Measurements from ENCODE around the gene ATP5F1C. TPM values are rescaled to one million over a fixed set of nuclear protein-coding genes. Genes with fewer than 3 reads are reported as not detected.

ATP5F1C gene
- total RNA-seq, 1 experiment from 2014 or later, result 167 TPM

DNA sequence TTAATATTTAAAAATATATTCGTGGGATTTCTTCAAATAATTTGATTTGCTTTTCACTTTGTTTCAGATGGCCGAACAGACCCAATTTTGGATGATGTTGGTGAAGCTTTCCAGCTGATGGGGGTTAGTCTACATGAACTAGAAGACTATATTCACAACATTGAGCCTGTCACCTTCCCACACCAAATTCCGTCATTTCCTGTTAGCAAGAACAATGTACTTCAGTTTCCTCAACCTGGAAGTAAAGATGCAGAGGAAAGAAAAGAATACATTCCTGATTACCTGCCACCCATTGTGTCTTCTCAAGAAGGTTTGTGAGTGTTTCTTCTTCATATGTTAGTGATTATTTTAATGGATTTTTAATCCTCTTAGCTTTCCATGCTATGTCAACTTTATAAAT lies 36.3 kb downstream of the ATP5F1C start:
- no TSS peak for BruUV-seq (replicated peaks)
- Histone ChIP-seq H3K9ac (ENCODE audit: low read length) (no peak overlapping the region), H3K79me2 (ENCODE audit: low read length) (peaks cover 14% of the 10 kb centered on the region), H3K27me3 (ENCODE audit: low read length) (no peaks in the 10 kb centered on the region), H3K4me1 (ENCODE audit: insufficient read depth, low read length) (peaks cover 8% of the 10 kb centered on the region; the same call in 1 of the 2 replicates), H3K27ac (ENCODE audit: low read length) (no peak overlapping the region), H4K20me1 (ENCODE audit: low read length) (no peaks in the 10 kb centered on the region), H3K9me2 (replicated peaks; ENCODE audit: low read length) (no peaks in the 10 kb centered on the region), H2AFZ (ENCODE audit: low read length) (no peak overlapping the region), H3K9me3 (ENCODE audit: low read length) (no peaks in the 10 kb centered on the region), H3K36me3 (ENCODE audit: low read depth, low read length) (peaks cover 7% of the 10 kb centered on the region; the same call in 1 of the 2 replicates), H3F3A (ENCODE audit: low read length, unreplicated experiment) (no peaks in the 10 kb centered on the region), H3K4me2 (ENCODE audit: low read length) (no peak overlapping the region), H3K4me3 (ENCODE audit: low read length) (no peak overlapping the region)
- ChIA-PET CTCF (no interaction called here), POLR2A (ENCODE audit: unreplicated experiment) (no interaction called here)
- intact Hi-C loops (cut with micrococcal nuclease), result no loop called here
- TF ChIP-seq EZH2 (IDR thresholded peaks at IDR 0.05; ENCODE audit: low read length, unreplicated experiment) (no peak), EZH2phosphoT487 (IDR thresholded peaks at IDR 0.05; ENCODE audit: borderline replicate concordance, low read length) (no peak)
- TF ChIP-seq, protein P1, sequence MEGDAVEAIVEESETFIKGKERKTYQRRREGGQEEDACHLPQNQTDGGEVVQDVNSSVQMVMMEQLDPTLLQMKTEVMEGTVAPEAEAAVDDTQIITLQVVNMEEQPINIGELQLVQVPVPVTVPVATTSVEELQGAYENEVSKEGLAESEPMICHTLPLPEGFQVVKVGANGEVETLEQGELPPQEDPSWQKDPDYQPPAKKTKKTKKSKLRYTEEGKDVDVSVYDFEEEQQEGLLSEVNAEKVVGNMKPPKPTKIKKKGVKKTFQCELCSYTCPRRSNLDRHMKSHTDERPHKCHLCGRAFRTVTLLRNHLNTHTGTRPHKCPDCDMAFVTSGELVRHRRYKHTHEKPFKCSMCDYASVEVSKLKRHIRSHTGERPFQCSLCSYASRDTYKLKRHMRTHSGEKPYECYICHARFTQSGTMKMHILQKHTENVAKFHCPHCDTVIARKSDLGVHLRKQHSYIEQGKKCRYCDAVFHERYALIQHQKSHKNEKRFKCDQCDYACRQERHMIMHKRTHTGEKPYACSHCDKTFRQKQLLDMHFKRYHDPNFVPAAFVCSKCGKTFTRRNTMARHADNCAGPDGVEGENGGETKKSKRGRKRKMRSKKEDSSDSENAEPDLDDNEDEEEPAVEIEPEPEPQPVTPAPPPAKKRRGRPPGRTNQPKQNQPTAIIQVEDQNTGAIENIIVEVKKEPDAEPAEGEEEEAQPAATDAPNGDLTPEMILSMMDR (conservative IDR thresholded peaks at IDR 0.05; ENCODE audit: low read depth, low read length), result no peak
- ATAC-seq (no peak), DNase-seq (no peak)

DNA sequence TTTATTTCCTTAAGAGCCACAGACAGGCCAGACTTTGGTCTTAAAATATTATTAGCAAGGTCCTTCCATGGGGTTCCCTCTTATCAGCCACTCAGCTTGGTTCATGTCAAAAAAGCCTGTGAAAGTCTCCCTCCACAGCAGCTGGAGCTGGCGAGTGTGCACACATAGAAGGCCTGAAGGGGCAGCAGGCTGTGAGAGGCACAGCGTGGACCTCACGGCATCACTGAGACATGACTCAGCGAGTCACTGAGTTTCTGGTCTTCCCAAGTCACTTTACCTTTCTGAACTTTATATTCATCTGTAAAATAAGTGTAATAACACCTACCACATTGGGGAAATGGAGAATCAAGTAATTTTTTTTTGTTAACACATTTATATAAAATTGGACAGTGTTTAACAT lies 39.0 kb downstream of the ATP5F1C start:
- Histone ChIP-seq H3K9ac (ENCODE audit: low read length) (no peak overlapping the region), H3K9me3 (ENCODE audit: low read length) (no peaks in the 10 kb centered on the region), H3K4me1 (ENCODE audit: insufficient read depth, low read length) (no peaks in the 10 kb centered on the region), H3K27me3 (ENCODE audit: low read length) (no peaks in the 10 kb centered on the region), H3F3A (ENCODE audit: low read length, unreplicated experiment) (no peaks in the 10 kb centered on the region), H3K4me3 (ENCODE audit: low read length) (no peak overlapping the region), H2AFZ (ENCODE audit: low read length) (no peak overlapping the region), H4K20me1 (ENCODE audit: low read length) (no peaks in the 10 kb centered on the region), H3K27ac (ENCODE audit: low read length) (no peak overlapping the region), H3K4me2 (ENCODE audit: low read length) (no peak overlapping the region), H3K36me3 (ENCODE audit: low read depth, low read length) (peaks cover 7% of the 10 kb centered on the region; the same call in 1 of the 2 replicates), H3K79me2 (ENCODE audit: low read length) (no peaks in the 10 kb centered on the region), H3K9me2 (replicated peaks; ENCODE audit: low read length) (no peaks in the 10 kb centered on the region)
- ChIA-PET CTCF (no interaction called here), POLR2A (ENCODE audit: unreplicated experiment) (no interaction called here)
- intact Hi-C loops (cut with micrococcal nuclease), result no loop called here
- DNase-seq, result peak; percentile 24
- no TSS peak for BruUV-seq (replicated peaks)
- ATAC-seq, result peak; percentile 51; the same call in 1 of the 2 replicates
- TF ChIP-seq, protein P1 (conservative IDR thresholded peaks at IDR 0.05; ENCODE audit: low read depth, low read length), result no peak
- no peak for TF ChIP-seq EZH2 (IDR thresholded peaks at IDR 0.05; ENCODE audit: low read length, unreplicated experiment)
- TF ChIP-seq EZH2phosphoT487 (IDR thresholded peaks at IDR 0.05; ENCODE audit: borderline replicate concordance, low read length), result no peak

DNA sequence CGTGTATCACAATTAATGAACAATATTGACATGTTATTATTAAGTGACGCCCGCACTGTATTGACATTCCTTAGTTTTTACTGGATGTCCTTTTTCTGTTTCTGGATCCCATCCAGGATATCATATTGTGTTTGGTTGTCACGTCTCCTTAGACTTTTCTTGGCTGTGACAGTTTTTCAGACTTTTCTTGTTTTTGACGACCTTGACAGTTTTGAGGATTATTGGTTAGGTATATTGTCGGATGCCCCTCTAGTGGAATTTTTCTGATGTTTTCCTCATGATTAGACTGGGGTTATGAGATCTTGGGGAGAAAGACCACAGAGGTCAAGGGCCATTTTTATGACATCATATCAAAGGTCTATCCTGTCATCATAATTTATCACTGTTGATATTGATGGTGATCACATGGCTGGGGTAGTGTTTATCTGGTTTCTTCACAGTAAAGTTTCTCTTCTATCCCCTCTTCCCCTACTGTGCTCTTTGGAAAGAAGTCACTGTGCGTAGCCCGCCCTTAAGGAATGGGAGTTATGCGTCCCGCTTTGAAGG lies 41.4 kb downstream of the ATP5F1C start:
- no TSS peak for BruUV-seq (replicated peaks)
- POLR2A ChIA-PET (ENCODE audit: unreplicated experiment), result no interaction called here

More for the DNA sequence above, 41.4 kb downstream of the ATP5F1C start:
- TF ChIP-seq, protein P1 (conservative IDR thresholded peaks at IDR 0.05; ENCODE audit: low read depth, low read length), result no peak
- no peak for TF ChIP-seq EZH2phosphoT487 (IDR thresholded peaks at IDR 0.05; ENCODE audit: borderline replicate concordance, low read length)
- TF ChIP-seq EZH2 (IDR thresholded peaks at IDR 0.05; ENCODE audit: low read length, unreplicated experiment), result no peak
- Histone ChIP-seq H3K79me2 (ENCODE audit: low read length) (no peaks in the 10 kb centered on the region), H3K4me2 (ENCODE audit: low read length) (no peak overlapping the region), H3K36me3 (ENCODE audit: low read depth, low read length) (peaks cover 7% of the 10 kb centered on the region; the same call in 1 of the 2 replicates), H4K20me1 (ENCODE audit: low read length) (no peaks in the 10 kb centered on the region), H3K4me1 (ENCODE audit: insufficient read depth, low read length) (no peaks in the 10 kb centered on the region), H3K9me3 (ENCODE audit: low read length) (no peaks in the 10 kb centered on the region), H2AFZ (ENCODE audit: low read length) (no peak overlapping the region), H3K9ac (ENCODE audit: low read length) (no peak overlapping the region), H3K27me3 (ENCODE audit: low read length) (no peaks in the 10 kb centered on the region), H3K9me2 (replicated peaks; ENCODE audit: low read length) (no peaks in the 10 kb centered on the region), H3F3A (ENCODE audit: low read length, unreplicated experiment) (no peaks in the 10 kb centered on the region), H3K4me3 (ENCODE audit: low read length) (no peak overlapping the region), H3K27ac (ENCODE audit: low read length) (no peak overlapping the region)
- DNase-seq (no peak), ATAC-seq (no peak)
- CTCF ChIA-PET, result no interaction called here
- intact Hi-C loops (cut with micrococcal nuclease), result no loop called here
